ENCODE results near the gene RBM24. TPM values are rescaled to one million over a fixed set of nuclear protein-coding genes. Genes with fewer than 3 reads are reported as not detected.

RBM24 gene
- total RNA-seq, 1 experiment from 2014 or later = 3.3 TPM

GRCh38 chr6:17303444-17303843 is 22.3 kb downstream of the RBM24 start:
- no peak overlapping the region for H3K4me2 ChIP-seq (ENCODE audit: low read length)
- TF ChIP-seq YY1 (IDR thresholded peaks at IDR 0.05; ENCODE audit: extremely low read depth, insufficient replicate concordance, low read depth, low read length) (no peak), FOSL1 (IDR thresholded peaks at IDR 0.05; ENCODE audit: low read depth) (no peak), POLR2AphosphoS5 (IDR thresholded peaks at IDR 0.05; ENCODE audit: low read depth, low read length) (no peak), SP1 (IDR thresholded peaks at IDR 0.05; ENCODE audit: low read depth) (no peak), ZNF274 (IDR thresholded peaks at IDR 0.05; ENCODE audit: low read depth, low read length) (no peak), EZH2 (IDR thresholded peaks at IDR 0.05) (no peak), JUND (IDR thresholded peaks at IDR 0.05) (no peak), RAD21 (IDR thresholded peaks at IDR 0.05; ENCODE audit: low read depth) (no peak), SIN3A (IDR thresholded peaks at IDR 0.05; ENCODE audit: low read depth) (no peak), CEBPB (IDR thresholded peaks at IDR 0.05; ENCODE audit: low read depth) (no peak), CTCF (IDR thresholded peaks at IDR 0.05 in 2 of 3, conservative IDR thresholded peaks at IDR 0.05 in 1 of 3; ENCODE audit: borderline replicate concordance in 1 of 3, insufficient read depth in 1 of 3, low read depth in 2 of 3, low read length in 2 of 3) (no peak), TCF7L2 (IDR thresholded peaks at IDR 0.05; ENCODE audit: borderline replicate concordance, extremely low read depth, insufficient read depth, insufficient read length) (no peak)
- CTCF ChIA-PET = no interaction called here
- no peaks in the 10 kb centered on the region for H3K9me2 ChIP-seq (ENCODE audit: insufficient read depth)
- DNase-seq (ENCODE audit: low read depth, low spot score) (no peak), ATAC-seq (no peak)
- H3K4me3 ChIP-seq (replicated peaks in 1 of 2; ENCODE audit: low read depth in 1 of 2, low read length in 2 of 2) = no peak overlapping the region
- H3K36me3 ChIP-seq (ENCODE audit: control insufficient read depth in 1 of 2, insufficient read depth in 2 of 2, low read length in 2 of 2) = no peaks in the 10 kb centered on the region
- RAD21 ChIA-PET (ENCODE audit: low non-redundant PET in 1 of 2, low total read pairs in 2 of 2, uncharacterized antibody in 2 of 2, unreplicated experiment in 2 of 2) = no interaction called here
- no TSS peak for BruUV-seq (replicated peaks)
- POLR2A ChIA-PET = interaction anchor here (0.6 kb wide), 1 partner anchor 216 kb away, joined by 3 read pairs; no protein-coding TSS in a partner anchor
- no peaks in the 10 kb centered on the region for H3K79me2 ChIP-seq (ENCODE audit: insufficient read depth, low read length)
- intact Hi-C loops (cut with micrococcal nuclease) = no loop called here
- H3K27ac ChIP-seq (ENCODE audit: low read depth, low read length) = no peak overlapping the region
- H2AFZ ChIP-seq (ENCODE audit: low read depth, low read length, poor library complexity, severe bottlenecking) = no peak overlapping the region
- H3K27me3 ChIP-seq (ENCODE audit: insufficient read depth, low read length) = no peaks in the 10 kb centered on the region
- H3K9ac ChIP-seq (ENCODE audit: low read length) = no peak overlapping the region
- no peaks in the 10 kb centered on the region for H3K4me1 ChIP-seq (ENCODE audit: control insufficient read depth in 1 of 2, insufficient read depth in 2 of 2, low read length in 2 of 2)
- H3K9me3 ChIP-seq (ENCODE audit: control insufficient read depth in 1 of 2, insufficient read depth in 1 of 2, low read depth in 1 of 2, low read length in 2 of 2) = no peaks in the 10 kb centered on the region
- H4K20me1 ChIP-seq (ENCODE audit: insufficient read depth) = no peaks in the 10 kb centered on the region

Data from HCT116 (cell line).